Prostate gland (tissue), 2 donors: ENCODE data around the gene C1orf198.

ENCODE experiments used
- CTCF ChIP-seq, 4 experiments: fragments of 200-600 bp in 2 of 4; fragments of 450-650 bp in 2 of 4; sonication (generic) in 2 of 4; IDR thresholded peaks; 1 replicate in 3 of 4; 2 replicates in 1 of 4; pipeline ENCODE4 v1.5.1; 2016 to 2019; ENCODE audit warnings: antibody characterized with exemption in 4 of 4, mild to moderate bottlenecking in 2 of 4, moderate library complexity in 2 of 4
- POLR2A ChIP-seq: fragments of 450-650 bp; IDR thresholded peaks from one replicate; pipeline ENCODE4 v1.6.1; 2016; ENCODE audit warnings: antibody characterized with exemption, mild to moderate bottlenecking
- POLR2AphosphoS5 ChIP-seq: sonication (generic); formaldehyde crosslinking; IDR thresholded peaks from one replicate; pipeline ENCODE4 v1.6.1; 2017; ENCODE audit warnings: antibody characterized with exemption

- TF ChIP-seq CTCF (IDR thresholded peaks at IDR 0.05), result no peak
- TF ChIP-seq POLR2A, result no peak
- no peak for TF ChIP-seq POLR2AphosphoS5
Observed at GRCh38 chr1:230860617-230861384, 7.5 kb downstream of the C1orf198 start.
